GM19438 (cell line): Measurements from ENCODE around the gene IQUB.
"Not testable (repeated sequence)": the region's sequence is repeated elsewhere in the genome, so short reads cannot be mapped to it uniquely, and the experiment has no call there.

Source experiments
- ATAC-seq: cut with Tn5 transposase; IDR thresholded peaks from one replicate; pipeline ENCODE4 v1.9.1; 2021; ENCODE audit warnings: low read depth; ENCODE audit not compliant: unreplicated experiment

The IQUB gene

GRCh38 chr7:123534383-123535260, at the start of gene IQUB:
Gene IQUB, minus strand, starts transcription at chr7:123534595. Its CDS starts 22,255 bp downstream, at chr7:123512340.
- peak; percentile 71 for ATAC-seq

- ATAC-seq, result no peak
These were observed 49.4 kb upstream of the IQUB start for GRCh38 chr7:123583821-123584220.

GRCh38 chr7:123581162-123581459, 46.7 kb upstream of the IQUB start:
- ATAC-seq, result no peak

- peak; percentile 80 for ATAC-seq
These were observed 46.2 kb upstream of the IQUB start for GRCh38 chr7:123580406-123581161.

- ATAC-seq, result no peak
These were observed 45.0 kb upstream of the IQUB start for GRCh38 chr7:123579416-123579815.

- no peak for ATAC-seq
These were observed 39.6 kb upstream of the IQUB start for GRCh38 chr7:123573896-123574467.

GRCh38 chr7:123573341-123573740, 38.9 kb upstream of the IQUB start:
- ATAC-seq, result no peak

- no peak for ATAC-seq
These were observed 37.3 kb upstream of the IQUB start for GRCh38 chr7:123571684-123572083.

- no peak for ATAC-seq
These were observed 36.8 kb upstream of the IQUB start for GRCh38 chr7:123571187-123571586.

- no peak for ATAC-seq
These were observed 36.2 kb upstream of the IQUB start for GRCh38 chr7:123570390-123571182.

GRCh38 chr7:123569352-123570010, 35.1 kb upstream of the IQUB start:
- ATAC-seq, result no peak

- no peak for ATAC-seq
These were observed 27.7 kb upstream of the IQUB start for GRCh38 chr7:123562121-123562520.

GRCh38 chr7:123558289-123558874, 24.0 kb upstream of the IQUB start:
- ATAC-seq, result no peak

GRCh38 chr7:123557398-123558288, 23.2 kb upstream of the IQUB start, which contains the start of gene NDUFA5:
Gene NDUFA5, minus strand, starts transcription at chr7:123557818. Its CDS starts 23 bp downstream, at chr7:123557795.
- ATAC-seq, result peak; percentile 98

- ATAC-seq, result no peak
These were observed 22.6 kb upstream of the IQUB start for GRCh38 chr7:123557016-123557397.

- no peak for ATAC-seq
These were observed 21.1 kb upstream of the IQUB start for GRCh38 chr7:123555484-123555883.

GRCh38 chr7:123553159-123553558, 18.8 kb upstream of the IQUB start:
- ATAC-seq, result no peak

- ATAC-seq, result no peak
These were observed 18.2 kb upstream of the IQUB start for GRCh38 chr7:123552641-123553040.

GRCh38 chr7:123552134-123552533, 17.7 kb upstream of the IQUB start:
- ATAC-seq, result not testable (repeated sequence)
